Measurements from ENCODE around the gene MOSPD2. TPM values are rescaled to one million over a fixed set of nuclear protein-coding genes. Genes with fewer than 3 reads are reported as not detected.

Gene MOSPD2
- total and polyA plus RNA-seq, 2 of the 8 experiments (the other 6 are each of a cell fraction or from before 2014, with no cell fraction given): 4.5 to 12.1 TPM

DNA sequence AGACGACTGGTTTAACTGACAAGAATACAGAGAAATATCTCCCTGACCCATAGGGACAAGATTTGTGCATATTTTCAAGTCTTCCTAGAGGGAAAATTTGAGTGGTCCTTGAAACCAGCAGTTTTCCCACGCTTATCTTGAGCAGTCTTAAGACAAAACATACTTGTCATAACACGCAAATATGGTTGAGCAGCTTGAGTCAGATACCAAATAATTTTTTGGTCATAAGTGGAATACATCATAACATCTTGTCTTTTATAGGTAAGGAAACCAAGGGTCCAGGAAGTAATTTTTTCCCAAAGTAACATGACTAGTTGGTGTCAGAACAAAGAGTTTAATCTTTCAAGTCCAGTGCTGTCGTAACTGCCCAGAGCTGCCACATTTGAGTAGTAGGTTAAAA is 50.5 kb downstream of the MOSPD2 start:
- Histone ChIP-seq H3K27me3 (replicated peaks in 1 of 4; ENCODE audit: control insufficient read depth in 3 of 4, extremely low read depth in 1 of 4, insufficient read depth in 3 of 4, low read length in 3 of 4) (no peaks in the 10 kb centered on the region), H3K4me1 (replicated peaks in 1 of 4; ENCODE audit: control insufficient read depth in 3 of 4, insufficient read depth in 4 of 4, low read length in 3 of 4) (no peaks in the 10 kb centered on the region), H3K23me2 (ENCODE audit: low read depth, low read length) (no peaks in the 10 kb centered on the region), H3K4me3 (ENCODE audit: extremely low read depth in 1 of 4, insufficient read depth in 2 of 4, low read depth in 3 of 4, low read length in 4 of 4) (no peak overlapping the region), H2AK5ac (ENCODE audit: low read depth, low read length) (no peak overlapping the region), H3K4ac (replicated peaks; ENCODE audit: insufficient read length, low read depth, low read length) (no peak overlapping the region), H2BK12ac (ENCODE audit: low read depth, low read length) (no peak overlapping the region), H3K14ac (ENCODE audit: insufficient read length) (no peak overlapping the region), H4K91ac (replicated peaks; ENCODE audit: insufficient read length, low read length) (no peak overlapping the region), H2BK20ac (ENCODE audit: low read length) (no peak overlapping the region), H3K79me1 (ENCODE audit: low read depth, low read length) (no peaks in the 10 kb centered on the region), H4K5ac (ENCODE audit: insufficient read length, low read depth, low read length) (no peak overlapping the region), H3K23ac (ENCODE audit: insufficient read length) (no peak overlapping the region), H2BK15ac (ENCODE audit: low read length) (no peak overlapping the region), H4K20me1 (replicated peaks in 1 of 2; ENCODE audit: control insufficient read depth in 1 of 2, insufficient read depth in 2 of 2, low read length in 2 of 2) (no peaks in the 10 kb centered on the region), H3K36me3 (ENCODE audit: control insufficient read depth in 2 of 4, insufficient read depth in 4 of 4, low read length in 3 of 4) (peaks cover 0 to 2% (median 0%) of the 10 kb centered on the region in 4 experiments; a peak in 2 of 8 replicates), H2BK120ac (replicated peaks; ENCODE audit: low read depth, low read length) (no peak overlapping the region), H2BK5ac (ENCODE audit: low read depth, low read length) (no peak overlapping the region), H3K79me2 (ENCODE audit: control insufficient read depth in 1 of 2, insufficient read depth in 2 of 2, low read length in 2 of 2) (no peaks in the 10 kb centered on the region), H3K56ac (replicated peaks; ENCODE audit: insufficient read length, low read depth, low read length) (no peak overlapping the region), H2AFZ (ENCODE audit: low read length) (no peak overlapping the region), H3K4me2 (ENCODE audit: insufficient read depth in 1 of 2, low read depth in 2 of 2, low read length in 2 of 2) (no peak overlapping the region), H4K8ac (ENCODE audit: extremely low read depth, insufficient read depth, low read length) (no peak overlapping the region), H3K27ac (ENCODE audit: low read depth, low read length) (no peak overlapping the region), H3K9me3 (ENCODE audit: insufficient read depth in 2 of 2, low read depth in 1 of 2, low read length in 1 of 2) (no peaks in the 10 kb centered on the region), H3K18ac (ENCODE audit: extremely low read depth, low read length) (no peak overlapping the region), H3K9ac (replicated peaks in 1 of 4; ENCODE audit: extremely low read depth in 1 of 4, low read depth in 3 of 4, low read length in 3 of 4) (no peak overlapping the region)
- FAIRE-seq (no peak), DNase-seq (ENCODE audit: low read depth in 1 of 2, low spot score in 2 of 2) (no peak)
- 78% methylated on average over 4 of the region's 4 CpGs; no CpG with 5 or more reads in 1 of the 2 experiments for WGBS, 2 experiments (ENCODE audit: extremely low coverage in 1 of 2, insufficient coverage in 1 of 2, insufficient read length in 1 of 2, insufficient replicate concordance in 2 of 2, low coverage in 1 of 2, low lambda C conversion rate in 2 of 2, missing lambda C conversion rate in 1 of 2)
- ChIA-PET CTCF (ENCODE audit: partially characterized antibody) (no interaction called here), POLR2A (ENCODE audit: partially characterized antibody) (no interaction called here)
- TF ChIP-seq SRF (IDR thresholded peaks at IDR 0.05; ENCODE audit: low read depth, low read length): no peak

Data from H1 (cell line).